ENCODE results near the gene POLG. TPM values are rescaled to one million over a fixed set of nuclear protein-coding genes. Genes with fewer than 3 reads are reported as not detected.

Gene POLG
- polyA plus RNA-seq, 1 of the 3 experiments (the other 2 are of a cell fraction), result 24.9 TPM

GRCh38 chr15:89379251-89379695 is 44.6 kb upstream of the POLG start:
- Histone ChIP-seq H3F3A (replicated peaks; ENCODE audit: insufficient read depth) (peaks cover 5% of the 10 kb centered on the region), H3K9me2 (no peaks in the 10 kb centered on the region), H3K4me2 (no peak overlapping the region), H2AFZ (ENCODE audit: low read depth) (no peak overlapping the region), H3K9ac (no peak overlapping the region), H4K20me1 (ENCODE audit: insufficient read depth) (no peaks in the 10 kb centered on the region), H3K79me2 (ENCODE audit: insufficient read depth) (no peaks in the 10 kb centered on the region), H3K4me1 (ENCODE audit: control insufficient read depth in 1 of 2, insufficient read depth in 2 of 2, low read depth in 1 of 2, low read length in 1 of 2) (peaks cover 9 to 47% of the 10 kb centered on the region in 2 experiments), H3K36me3 (replicated peaks in 1 of 2; ENCODE audit: control insufficient read depth in 1 of 2, insufficient read depth in 2 of 2, low read length in 1 of 2) (no peaks in the 10 kb centered on the region), H3K27ac (ENCODE audit: low read depth in 2 of 2, low read length in 1 of 2) (peak overlapping the region in 1 of 2 experiments; percentile 34; a peak in 1 of 4 replicates), H3K9me3 (no peaks in the 10 kb centered on the region), H3K27me3 (ENCODE audit: insufficient read depth) (no peaks in the 10 kb centered on the region), H3K4me3 (ENCODE audit: low read depth in 2 of 2, low read length in 1 of 2) (no peak overlapping the region)
- CTCF ChIA-PET, result interaction anchor here (0.9 to 31.1 kb wide), 7 partner anchors 10 to 51 kb away, joined by 3 to 766 read pairs (median 4); no protein-coding TSS in a partner anchor
- TF ChIP-seq SMC3 (IDR thresholded peaks at IDR 0.05; ENCODE audit: low read depth, low read length) (no peak), RFX5 (IDR thresholded peaks at IDR 0.05; ENCODE audit: low read length) (no peak), FOXJ3 (CRISPR knock-in tag; IDR thresholded peaks at IDR 0.05) (no peak), MXI1 (IDR thresholded peaks at IDR 0.05; ENCODE audit: low read depth, low read length) (no peak), RXRA (IDR thresholded peaks at IDR 0.05; ENCODE audit: borderline replicate concordance, low read depth) (no peak)
- POLR2A ChIA-PET, result no interaction called here
- 96% methylated on average over 23 of the region's 28 CpGs for WGBS (ENCODE audit: low lambda C conversion rate)
- no peak for DNase-seq

- Histone ChIP-seq H3K9me3 (no peaks in the 10 kb centered on the region), H3K27me3 (ENCODE audit: insufficient read depth) (no peaks in the 10 kb centered on the region), H4K20me1 (ENCODE audit: insufficient read depth) (no peaks in the 10 kb centered on the region), H3K9ac (no peak overlapping the region), H3K79me2 (ENCODE audit: insufficient read depth) (no peaks in the 10 kb centered on the region), H3K4me2 (no peak overlapping the region), H3K4me3 (ENCODE audit: low read depth in 2 of 2, low read length in 1 of 2) (no peak overlapping the region), H2AFZ (ENCODE audit: low read depth) (no peak overlapping the region), H3K36me3 (replicated peaks in 1 of 2; ENCODE audit: control insufficient read depth in 1 of 2, insufficient read depth in 2 of 2, low read length in 1 of 2) (no peaks in the 10 kb centered on the region), H3K9me2 (no peaks in the 10 kb centered on the region), H3F3A (replicated peaks; ENCODE audit: insufficient read depth) (no peaks in the 10 kb centered on the region), H3K27ac (ENCODE audit: low read depth in 2 of 2, low read length in 1 of 2) (no peak overlapping the region), H3K4me1 (ENCODE audit: control insufficient read depth in 1 of 2, insufficient read depth in 2 of 2, low read depth in 1 of 2, low read length in 1 of 2) (peaks cover 2 to 39% of the 10 kb centered on the region in 2 experiments)
- 94% methylated on average over 73 of the region's 76 CpGs for WGBS (ENCODE audit: low lambda C conversion rate)
- no peak for DNase-seq
- POLR2A ChIA-PET, result no interaction called here
- no peak for TF ChIP-seq RFX5 (IDR thresholded peaks at IDR 0.05; ENCODE audit: low read length)
- TF ChIP-seq MEF2A (IDR thresholded peaks at IDR 0.05; ENCODE audit: borderline replicate concordance, low read depth), result no peak
- no peak for TF ChIP-seq RCOR1 (IDR thresholded peaks at IDR 0.05; ENCODE audit: low read length)
- no peak for TF ChIP-seq TAF1 (IDR thresholded peaks at IDR 0.05; ENCODE audit: borderline replicate concordance, low read depth, low read length)
- TF ChIP-seq IRF3 (IDR thresholded peaks at IDR 0.05; ENCODE audit: low read depth, low read length), result no peak
- CTCF ChIA-PET, result interaction anchor here (1.9 to 31.1 kb wide), 2 partner anchors 15 to 19 kb away, joined by 6 to 766 read pairs; no protein-coding TSS in a partner anchor
Measured at GRCh38 chr15:89378296-89379151, 43.9 kb upstream of the POLG start.

Data from SK-N-SH (cell line).